Keratinocyte (primary cell): Measurements from ENCODE around the gene UBXN6. TPM values are rescaled to one million over a fixed set of nuclear protein-coding genes. Genes with fewer than 3 reads are reported as not detected.

ENCODE experiments used
- DNase-seq: peaks from one replicate; pipeline ENCODE4 v3.0.0-alpha.2; 2011; ENCODE audit warnings: low read depth, missing footprints, low spot score
- FAIRE-seq: peaks from 2 replicates; lab custom pipeline; 2011; peaks lifted over from hg19 to GRCh38; lab: Jason Lieb, UNC
- H2AFZ ChIP-seq: 2 replicates; pipeline ENCODE4 v1.6.0; 2012; ENCODE audit warnings: low read length, control low read depth, inconsistent platforms; ENCODE audit not compliant: control insufficient read depth
- H3K27ac ChIP-seq: 2 replicates; pipeline ENCODE4 v1.5.1; 2011; ENCODE audit warnings: low read length; ENCODE audit not compliant: control insufficient read depth, insufficient read depth
- H3K27me3 ChIP-seq: 3 replicates; pipeline ENCODE4 v1.6.0; 2011; ENCODE audit warnings: low read length; ENCODE audit not compliant: control insufficient read depth, insufficient read depth; ENCODE audit errors: extremely low read depth
- H3K36me3 ChIP-seq, 2 experiments: 2 replicates in 1 of 2; 3 replicates in 1 of 2; pipeline ENCODE4 v1.5.1; 2011; ENCODE audit warnings: low read length in 2 of 2, mild to moderate bottlenecking in 1 of 2; ENCODE audit not compliant: control insufficient read depth in 2 of 2, insufficient read depth in 2 of 2; ENCODE audit errors: extremely low read depth in 1 of 2
- H3K4me1 ChIP-seq: 3 replicates; pipeline ENCODE4 v1.5.1; 2011; ENCODE audit warnings: low read length; ENCODE audit not compliant: control insufficient read depth, insufficient read depth; ENCODE audit errors: extremely low read depth
- H3K4me2 ChIP-seq: 3 replicates; pipeline ENCODE4 v1.6.0; 2011; ENCODE audit warnings: low read depth, low read length; ENCODE audit not compliant: control insufficient read depth, insufficient read depth; ENCODE audit errors: extremely low read depth
- H3K4me3 ChIP-seq, 3 experiments: fragments of 200-600 bp in 1 of 3; sonication (generic) in 1 of 3; 2 replicates in 2 of 3; 3 replicates in 1 of 3; pipeline ENCODE4 v1.5.1; 2011 to 2016; ENCODE audit warnings: low read length in 3 of 3, mild to moderate bottlenecking in 3 of 3, control low read depth in 2 of 3, inconsistent platforms in 1 of 3, low read depth in 1 of 3, mixed read lengths in 1 of 3, mixed run types in 1 of 3, moderate library complexity in 1 of 3; ENCODE audit not compliant: control insufficient read depth in 2 of 3, insufficient read depth in 2 of 3; ENCODE audit errors: extremely low read depth in 1 of 3
- H3K79me2 ChIP-seq: 2 replicates; pipeline ENCODE4 v1.6.0; 2012; ENCODE audit warnings: low read length; ENCODE audit not compliant: control insufficient read depth, insufficient read depth
- H3K9ac ChIP-seq: 3 replicates; pipeline ENCODE4 v1.6.0; 2011; ENCODE audit warnings: low read length; ENCODE audit not compliant: control insufficient read depth, insufficient read depth; ENCODE audit errors: extremely low read depth
- H3K9me1 ChIP-seq: 3 replicates; pipeline ENCODE4 v1.6.0; 2011; ENCODE audit warnings: low read length; ENCODE audit not compliant: control insufficient read depth, insufficient read depth; ENCODE audit errors: extremely low read depth
- H3K9me3 ChIP-seq: 2 replicates; pipeline ENCODE4 v1.5.1; 2012; ENCODE audit warnings: low read depth, low read length; ENCODE audit not compliant: control insufficient read depth
- H4K20me1 ChIP-seq: 3 replicates; pipeline ENCODE4 v1.6.0; 2011; ENCODE audit warnings: low read length; ENCODE audit not compliant: control insufficient read depth, insufficient read depth; ENCODE audit errors: extremely low read depth
- CTCF ChIP-seq, 3 experiments: IDR thresholded peaks in 1 of 3; conservative IDR thresholded peaks in 1 of 3; optimal IDR thresholded peaks in 1 of 3; 2 replicates in 2 of 3; 3 replicates in 1 of 3; pipeline versions ENCODE3 to v1.5.1; 2011; ENCODE audit warnings: low read length in 3 of 3, mild to moderate bottlenecking in 3 of 3, moderate library complexity in 2 of 3, control low read depth in 1 of 3, inconsistent platforms in 1 of 3; ENCODE audit not compliant: insufficient read depth in 2 of 3; ENCODE audit errors: extremely low read depth in 1 of 3
- EZH2 ChIP-seq: IDR thresholded peaks from one replicate; pipeline ENCODE4 v1.6.1; 2012; ENCODE audit warnings: inconsistent platforms, mild to moderate bottlenecking, low read length, moderate library complexity
- dilution Hi-C: fragments of 300-500 bp; cut with MboI; formaldehyde crosslinking; loops from one replicate; pipeline ENCODE4 v1.7.0; 2020; ENCODE audit warnings: low sequenced_read_pairs; ENCODE audit not compliant: extremely low pct_ligation_motif_present
- polyA plus RNA-seq, 5 experiments: library from polyadenylated mRNA; depleted of rRNA in 3 of 5; stranded (reverse) in 3 of 5; stranded (forward) in 1 of 5; unstranded in 1 of 5; fragments of >200 nt; gene quantifications; 1 replicate in 1 of 5; 2 replicates in 3 of 5; 3 replicates in 1 of 5; pipeline versions ENCODE4 v1.2.1 to v1.2.3, GENCODE V29; 2011 to 2012; ENCODE audit warnings: missing spikeins in 2 of 5, low read depth in 1 of 5, low replicate concordance in 1 of 5

UBXN6 gene
- polyA plus RNA-seq, 1 donor (not counting 4 experiments of a cell fraction or from before 2014, with no cell fraction given): 36.4 TPM

GRCh38 chr19:4467835-4468234 lies 10.2 kb upstream of the UBXN6 start:
- Histone ChIP-seq H3K9me1 (no peaks in the 10 kb centered on the region), H2AFZ (no peak overlapping the region), H3K79me2 (peaks cover 5% of the 10 kb centered on the region), H3K36me3 (no peaks in the 10 kb centered on the region), H3K9ac (no peak overlapping the region), H3K4me1 (no peaks in the 10 kb centered on the region), H3K27ac (no peak overlapping the region), H3K9me3 (no peaks in the 10 kb centered on the region), H3K4me3 (no peak overlapping the region), H3K27me3 (no peaks in the 10 kb centered on the region), H3K4me2 (no peak overlapping the region), H4K20me1 (no peaks in the 10 kb centered on the region)
- no peak for DNase-seq
- dilution Hi-C loops: no loop called here
- FAIRE-seq: no peak
- TF ChIP-seq EZH2 (no peak), CTCF (optimal IDR thresholded peaks at IDR 0.05 in 1 of 3, IDR thresholded peaks at IDR 0.05 in 1 of 3, conservative IDR thresholded peaks at IDR 0.05 in 1 of 3; ENCODE audit: extremely low read depth in 1 of 3, insufficient read depth in 2 of 3, low read length in 3 of 3) (no peak)

DNA sequence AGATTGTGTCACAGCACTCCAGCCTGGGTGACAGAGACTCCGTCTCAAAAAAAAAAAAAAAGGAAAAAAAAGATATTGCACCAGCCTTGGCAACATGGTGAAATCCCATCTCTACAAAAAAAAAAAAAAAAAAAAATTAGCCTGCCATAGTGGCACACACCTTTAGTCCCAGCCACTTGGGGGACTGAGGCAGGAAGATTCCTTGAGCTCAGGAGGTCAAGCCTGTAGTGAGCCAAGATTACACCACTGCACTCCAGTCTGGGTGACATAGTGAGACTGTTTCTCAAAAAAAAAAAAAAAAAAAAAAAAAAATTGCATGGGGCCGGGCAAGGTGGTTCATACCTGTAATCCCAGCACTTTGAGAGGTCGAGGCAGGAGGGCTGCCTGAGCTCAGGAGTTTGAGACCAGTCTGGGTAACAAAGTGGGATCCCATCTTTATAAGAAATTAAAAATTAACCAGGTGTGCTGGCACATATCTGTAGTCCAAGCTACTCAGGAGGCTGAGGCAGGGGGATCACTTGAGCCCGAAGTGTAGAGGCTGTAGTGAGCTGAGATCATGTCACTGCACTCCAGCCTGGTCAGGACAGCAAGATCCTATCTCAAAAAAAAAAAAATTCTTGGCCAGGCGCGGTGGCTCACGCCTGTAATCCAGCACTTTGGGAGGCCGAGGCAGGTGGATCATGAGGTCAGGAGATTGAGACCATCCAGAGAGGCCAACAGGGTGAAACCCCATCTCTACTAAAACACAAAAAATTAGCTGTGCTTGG lies 7.4 kb upstream of the UBXN6 start:
- H4K20me1 ChIP-seq: no peaks in the 10 kb centered on the region
- no peak for TF ChIP-seq EZH2
- TF ChIP-seq CTCF (optimal IDR thresholded peaks at IDR 0.05 in 1 of 3, IDR thresholded peaks at IDR 0.05 in 1 of 3, conservative IDR thresholded peaks at IDR 0.05 in 1 of 3; ENCODE audit: extremely low read depth in 1 of 3, insufficient read depth in 2 of 3, low read length in 3 of 3): no peak
- H3K9ac ChIP-seq: no peak overlapping the region
- no peaks in the 10 kb centered on the region for H3K79me2 ChIP-seq
- H3K27me3 ChIP-seq: no peaks in the 10 kb centered on the region
- no peaks in the 10 kb centered on the region for H3K9me3 ChIP-seq
- FAIRE-seq (no peak), DNase-seq (no peak)
- H3K4me3 ChIP-seq: no peak overlapping the region
- H3K4me1 ChIP-seq: no peaks in the 10 kb centered on the region
- dilution Hi-C loops: no loop called here
- no peak overlapping the region for H3K4me2 ChIP-seq
- H3K9me1 ChIP-seq: no peaks in the 10 kb centered on the region
- no peak overlapping the region for H3K27ac ChIP-seq
- no peaks in the 10 kb centered on the region for H3K36me3 ChIP-seq
- no peak overlapping the region for H2AFZ ChIP-seq
